PC-3 (cell line): ENCODE data around the gene CRYBG2.

Experiments used
- EZH2 ChIP-seq: fragments of 300-600 bp; sonication (generic); IDR thresholded peaks from one replicate; pipeline ENCODE4 v1.6.1; 2017; ENCODE audit warnings: antibody characterized with exemption, mild to moderate bottlenecking, low read length; ENCODE audit not compliant: unreplicated experiment
- EZH2phosphoT487 ChIP-seq: fragments of 300-600 bp; sonication (generic); IDR thresholded peaks from 2 replicates; pipeline ENCODE4 v1.6.1; 2018; ENCODE audit warnings: mild to moderate bottlenecking, antibody characterized with exemption, low read length, borderline replicate concordance
- TF ChIP-seq, protein P1 (sequence below): fragments of 300-600 bp; sonication (generic); conservative IDR thresholded peaks from 2 replicates; pipeline ENCODE4 v1.5.1; 2017; ENCODE audit warnings: antibody characterized with exemption, low read depth, mild to moderate bottlenecking, low read length

DNA sequence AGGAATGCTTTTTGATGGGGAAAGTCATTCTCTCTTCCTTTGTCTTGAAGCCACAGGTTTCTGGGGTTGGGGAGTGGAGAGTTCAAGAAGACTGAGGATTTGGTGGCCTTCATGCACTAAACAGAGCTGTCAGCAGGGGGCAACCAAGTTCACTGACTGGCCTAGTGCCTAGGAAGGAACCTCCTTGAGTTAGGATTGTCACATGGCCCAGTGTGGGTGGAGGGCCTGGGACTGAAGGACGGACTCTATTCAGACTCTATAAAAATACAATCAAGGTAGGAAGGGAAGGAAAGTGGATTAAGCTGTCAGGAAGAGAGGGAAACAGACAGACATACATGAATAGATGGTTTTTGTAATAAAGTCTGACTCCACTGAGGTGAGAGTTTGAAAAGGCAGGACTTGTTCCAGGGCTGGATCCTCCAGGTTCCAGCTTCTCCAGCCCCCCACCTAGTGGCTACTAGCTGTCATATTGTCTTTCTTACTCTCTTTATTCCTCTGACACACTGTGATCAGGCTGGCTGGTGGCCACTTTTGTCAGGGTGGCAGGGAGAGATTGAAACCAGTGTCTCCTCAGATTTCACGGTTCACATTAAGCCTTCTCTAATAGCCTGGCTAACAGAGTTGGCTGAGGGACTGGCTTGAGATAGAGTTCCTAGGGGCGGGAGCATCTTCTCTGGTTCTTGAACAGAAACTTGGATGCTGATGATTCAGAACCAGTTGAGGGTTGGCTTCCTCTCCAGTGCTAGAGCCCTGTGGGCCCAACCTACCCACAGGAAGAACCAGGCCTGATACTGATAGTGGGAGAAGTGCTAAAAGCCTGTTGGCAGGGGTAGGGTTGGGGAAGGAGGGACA, 78.1 kb downstream of the CRYBG2 start:
- TF ChIP-seq, protein P1, sequence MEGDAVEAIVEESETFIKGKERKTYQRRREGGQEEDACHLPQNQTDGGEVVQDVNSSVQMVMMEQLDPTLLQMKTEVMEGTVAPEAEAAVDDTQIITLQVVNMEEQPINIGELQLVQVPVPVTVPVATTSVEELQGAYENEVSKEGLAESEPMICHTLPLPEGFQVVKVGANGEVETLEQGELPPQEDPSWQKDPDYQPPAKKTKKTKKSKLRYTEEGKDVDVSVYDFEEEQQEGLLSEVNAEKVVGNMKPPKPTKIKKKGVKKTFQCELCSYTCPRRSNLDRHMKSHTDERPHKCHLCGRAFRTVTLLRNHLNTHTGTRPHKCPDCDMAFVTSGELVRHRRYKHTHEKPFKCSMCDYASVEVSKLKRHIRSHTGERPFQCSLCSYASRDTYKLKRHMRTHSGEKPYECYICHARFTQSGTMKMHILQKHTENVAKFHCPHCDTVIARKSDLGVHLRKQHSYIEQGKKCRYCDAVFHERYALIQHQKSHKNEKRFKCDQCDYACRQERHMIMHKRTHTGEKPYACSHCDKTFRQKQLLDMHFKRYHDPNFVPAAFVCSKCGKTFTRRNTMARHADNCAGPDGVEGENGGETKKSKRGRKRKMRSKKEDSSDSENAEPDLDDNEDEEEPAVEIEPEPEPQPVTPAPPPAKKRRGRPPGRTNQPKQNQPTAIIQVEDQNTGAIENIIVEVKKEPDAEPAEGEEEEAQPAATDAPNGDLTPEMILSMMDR, result peak; percentile 79
- no peak for TF ChIP-seq EZH2phosphoT487
- no peak for TF ChIP-seq EZH2
